ENCODE data around the gene HMBS.

DNA sequence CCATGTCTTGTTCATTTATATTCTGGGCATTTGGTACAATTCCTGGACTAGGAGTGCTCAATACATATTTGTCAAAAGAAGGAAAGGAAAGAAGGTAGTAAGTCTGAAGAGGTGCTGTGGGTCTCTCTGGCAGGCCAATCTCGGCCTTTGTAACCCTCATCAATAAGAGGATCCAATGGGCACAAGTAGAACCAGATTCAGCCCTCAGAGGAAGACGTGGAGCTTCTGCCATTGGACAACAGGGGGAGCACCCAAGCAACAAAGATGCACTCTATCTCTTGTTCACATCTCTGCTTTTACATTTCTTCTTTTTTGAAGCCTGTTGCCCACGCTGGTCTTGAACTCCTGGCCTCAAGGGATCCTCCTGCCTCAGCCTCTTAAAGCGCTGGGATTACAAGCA, 19.3 kb upstream of the HMBS start:
- TF ChIP-seq EP300 (IDR thresholded peaks at IDR 0.05) (no peak), POLR2A (IDR thresholded peaks at IDR 0.05) (no peak)
- TF ChIP-seq, protein P1, sequence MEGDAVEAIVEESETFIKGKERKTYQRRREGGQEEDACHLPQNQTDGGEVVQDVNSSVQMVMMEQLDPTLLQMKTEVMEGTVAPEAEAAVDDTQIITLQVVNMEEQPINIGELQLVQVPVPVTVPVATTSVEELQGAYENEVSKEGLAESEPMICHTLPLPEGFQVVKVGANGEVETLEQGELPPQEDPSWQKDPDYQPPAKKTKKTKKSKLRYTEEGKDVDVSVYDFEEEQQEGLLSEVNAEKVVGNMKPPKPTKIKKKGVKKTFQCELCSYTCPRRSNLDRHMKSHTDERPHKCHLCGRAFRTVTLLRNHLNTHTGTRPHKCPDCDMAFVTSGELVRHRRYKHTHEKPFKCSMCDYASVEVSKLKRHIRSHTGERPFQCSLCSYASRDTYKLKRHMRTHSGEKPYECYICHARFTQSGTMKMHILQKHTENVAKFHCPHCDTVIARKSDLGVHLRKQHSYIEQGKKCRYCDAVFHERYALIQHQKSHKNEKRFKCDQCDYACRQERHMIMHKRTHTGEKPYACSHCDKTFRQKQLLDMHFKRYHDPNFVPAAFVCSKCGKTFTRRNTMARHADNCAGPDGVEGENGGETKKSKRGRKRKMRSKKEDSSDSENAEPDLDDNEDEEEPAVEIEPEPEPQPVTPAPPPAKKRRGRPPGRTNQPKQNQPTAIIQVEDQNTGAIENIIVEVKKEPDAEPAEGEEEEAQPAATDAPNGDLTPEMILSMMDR (IDR thresholded peaks at IDR 0.05): peak in 2 of 4 experiments; percentile 4 to 36
